Measurements from ENCODE around the gene MPIG6B.

The MPIG6B gene

DNA sequence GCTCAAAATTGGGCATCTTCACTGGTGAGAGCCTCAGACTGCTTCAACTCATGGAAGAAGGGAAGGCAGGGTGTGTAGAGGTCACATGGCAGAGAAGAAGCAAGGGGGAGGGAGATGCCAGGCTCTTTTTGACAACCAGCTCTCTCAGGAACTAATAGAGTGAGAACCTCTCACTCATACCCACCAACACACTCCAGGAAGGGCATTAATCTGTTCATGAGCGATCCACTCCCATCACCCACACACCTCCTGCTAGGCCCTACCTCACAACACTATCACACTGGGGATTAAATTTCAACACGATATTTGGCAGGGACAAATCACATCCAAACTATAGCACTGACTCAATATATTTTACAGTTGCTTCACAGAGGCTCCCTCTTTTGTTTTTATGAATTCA lies 18.6 kb downstream of the MPIG6B start:
- ATAC-seq (ENCODE audit: insufficient read depth, low read depth), result no peak
- Histone ChIP-seq H3K9ac (ENCODE audit: low read depth, low read length) (peak overlapping the region; percentile 22), H3K79me2 (ENCODE audit: insufficient read depth, low read length) (peaks cover 36% of the 10 kb centered on the region), H3K36me3 (ENCODE audit: insufficient read depth, low read length) (peaks cover 46% of the 10 kb centered on the region), H2AFZ (ENCODE audit: low read depth, low read length) (no peak overlapping the region), H3K27ac (ENCODE audit: low read length) (peak overlapping the region; percentile 99; the same call in 1 of the 2 replicates), H3K4me2 (ENCODE audit: insufficient read depth, low read length) (peak overlapping the region; percentile 23), H3K27me3 (ENCODE audit: insufficient read depth, low read length, poor library complexity) (no peaks in the 10 kb centered on the region), H3K9me3 (ENCODE audit: insufficient read depth, low read length, severe bottlenecking) (no peaks in the 10 kb centered on the region), H3K4me3 (ENCODE audit: low read depth in 1 of 2, low read length in 2 of 2) (no peak overlapping the region), H4K20me1 (ENCODE audit: insufficient read depth, low read length) (no peaks in the 10 kb centered on the region), H3K4me1 (ENCODE audit: insufficient read depth, low read length) (peaks cover 45% of the 10 kb centered on the region)
- TF ChIP-seq, protein P1, sequence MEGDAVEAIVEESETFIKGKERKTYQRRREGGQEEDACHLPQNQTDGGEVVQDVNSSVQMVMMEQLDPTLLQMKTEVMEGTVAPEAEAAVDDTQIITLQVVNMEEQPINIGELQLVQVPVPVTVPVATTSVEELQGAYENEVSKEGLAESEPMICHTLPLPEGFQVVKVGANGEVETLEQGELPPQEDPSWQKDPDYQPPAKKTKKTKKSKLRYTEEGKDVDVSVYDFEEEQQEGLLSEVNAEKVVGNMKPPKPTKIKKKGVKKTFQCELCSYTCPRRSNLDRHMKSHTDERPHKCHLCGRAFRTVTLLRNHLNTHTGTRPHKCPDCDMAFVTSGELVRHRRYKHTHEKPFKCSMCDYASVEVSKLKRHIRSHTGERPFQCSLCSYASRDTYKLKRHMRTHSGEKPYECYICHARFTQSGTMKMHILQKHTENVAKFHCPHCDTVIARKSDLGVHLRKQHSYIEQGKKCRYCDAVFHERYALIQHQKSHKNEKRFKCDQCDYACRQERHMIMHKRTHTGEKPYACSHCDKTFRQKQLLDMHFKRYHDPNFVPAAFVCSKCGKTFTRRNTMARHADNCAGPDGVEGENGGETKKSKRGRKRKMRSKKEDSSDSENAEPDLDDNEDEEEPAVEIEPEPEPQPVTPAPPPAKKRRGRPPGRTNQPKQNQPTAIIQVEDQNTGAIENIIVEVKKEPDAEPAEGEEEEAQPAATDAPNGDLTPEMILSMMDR (IDR thresholded peaks at IDR 0.05; ENCODE audit: borderline replicate concordance, extremely low read depth, low read length, poor library complexity, severe bottlenecking), result no peak
- TF ChIP-seq EZH2 (IDR thresholded peaks at IDR 0.05; ENCODE audit: borderline replicate concordance, low read depth, low read length, severe bottlenecking), result no peak
- DNase-seq, result no peak

DNA sequence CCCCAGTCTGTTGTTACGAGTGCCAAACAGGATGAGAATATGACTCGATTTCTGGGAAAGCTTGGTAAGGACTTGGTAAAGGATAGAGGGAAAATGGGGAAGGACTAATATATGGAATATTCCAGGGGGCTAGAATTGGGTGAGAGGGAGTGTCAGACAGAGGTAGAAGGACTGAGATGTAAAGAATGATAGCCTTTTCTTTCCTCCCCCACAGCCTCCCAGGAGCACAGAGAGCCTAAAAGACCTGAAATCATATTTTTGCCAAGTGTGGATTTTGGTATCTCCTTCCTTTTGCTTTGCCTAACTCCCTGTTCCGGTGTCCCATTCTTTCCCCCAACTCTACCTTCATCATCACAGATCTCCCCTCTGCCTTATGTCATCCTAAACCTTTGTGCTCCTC lies 19.7 kb downstream of the MPIG6B start:
- TF ChIP-seq, protein P1 (IDR thresholded peaks at IDR 0.05; ENCODE audit: borderline replicate concordance, extremely low read depth, low read length, poor library complexity, severe bottlenecking), result no peak
- TF ChIP-seq EZH2 (IDR thresholded peaks at IDR 0.05; ENCODE audit: borderline replicate concordance, low read depth, low read length, severe bottlenecking), result no peak
- Histone ChIP-seq H4K20me1 (ENCODE audit: insufficient read depth, low read length) (peaks cover 6% of the 10 kb centered on the region; the same call in 1 of the 2 replicates), H3K4me2 (ENCODE audit: insufficient read depth, low read length) (no peak overlapping the region), H3K27me3 (ENCODE audit: insufficient read depth, low read length, poor library complexity) (no peaks in the 10 kb centered on the region), H3K27ac (ENCODE audit: low read length) (no peak overlapping the region), H3K9me3 (ENCODE audit: insufficient read depth, low read length, severe bottlenecking) (no peaks in the 10 kb centered on the region), H3K79me2 (ENCODE audit: insufficient read depth, low read length) (peaks cover 34% of the 10 kb centered on the region), H3K36me3 (ENCODE audit: insufficient read depth, low read length) (peaks cover 57% of the 10 kb centered on the region), H3K4me3 (ENCODE audit: low read depth in 1 of 2, low read length in 2 of 2) (no peak overlapping the region), H3K4me1 (ENCODE audit: insufficient read depth, low read length) (peaks cover 34% of the 10 kb centered on the region), H2AFZ (ENCODE audit: low read depth, low read length) (no peak overlapping the region), H3K9ac (ENCODE audit: low read depth, low read length) (no peak overlapping the region)
- ATAC-seq (ENCODE audit: insufficient read depth, low read depth), result no peak
- DNase-seq, result no peak

DNA sequence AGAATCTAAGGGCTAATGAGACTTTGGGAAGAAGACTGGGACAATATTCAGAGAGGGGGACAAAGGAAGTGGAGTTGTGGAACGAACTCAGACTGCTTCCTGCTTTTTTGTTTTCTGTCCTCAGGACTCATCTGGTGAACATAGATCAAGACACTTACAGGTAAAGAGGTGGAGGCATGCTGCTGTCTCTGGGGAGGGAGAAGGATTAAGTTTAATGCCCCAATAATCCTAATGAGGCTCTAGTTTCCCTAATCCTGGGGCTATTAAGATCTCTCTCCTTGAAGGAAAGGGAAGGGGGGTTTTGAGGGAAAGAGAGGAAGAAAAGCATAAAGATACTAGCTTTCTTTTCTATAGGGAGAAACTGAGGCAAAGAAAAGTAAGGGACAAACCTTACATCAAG lies 21.2 kb downstream of the MPIG6B start:
- no peak overlapping the region for H2AFZ ChIP-seq (ENCODE audit: low read depth, low read length)
- H3K27ac ChIP-seq (ENCODE audit: low read length), result no peak overlapping the region
- H3K36me3 ChIP-seq (ENCODE audit: insufficient read depth, low read length), result peaks cover 64% of the 10 kb centered on the region
- H3K4me3 ChIP-seq (ENCODE audit: low read depth in 1 of 2, low read length in 2 of 2), result no peak overlapping the region
- H3K4me1 ChIP-seq (ENCODE audit: insufficient read depth, low read length), result peaks cover 19% of the 10 kb centered on the region
- peaks cover 6% of the 10 kb centered on the region; the same call in 1 of the 2 replicates for H4K20me1 ChIP-seq (ENCODE audit: insufficient read depth, low read length)
- peaks cover 25% of the 10 kb centered on the region for H3K79me2 ChIP-seq (ENCODE audit: insufficient read depth, low read length)
- H3K27me3 ChIP-seq (ENCODE audit: insufficient read depth, low read length, poor library complexity), result no peaks in the 10 kb centered on the region
- H3K4me2 ChIP-seq (ENCODE audit: insufficient read depth, low read length), result no peak overlapping the region
- DNase-seq (no peak), ATAC-seq (ENCODE audit: insufficient read depth, low read depth) (no peak)
- TF ChIP-seq, protein P1 (IDR thresholded peaks at IDR 0.05; ENCODE audit: borderline replicate concordance, extremely low read depth, low read length, poor library complexity, severe bottlenecking), result no peak
- no peak for TF ChIP-seq EZH2 (IDR thresholded peaks at IDR 0.05; ENCODE audit: borderline replicate concordance, low read depth, low read length, severe bottlenecking)
- H3K9ac ChIP-seq (ENCODE audit: low read depth, low read length), result no peak overlapping the region
- no peaks in the 10 kb centered on the region for H3K9me3 ChIP-seq (ENCODE audit: insufficient read depth, low read length, severe bottlenecking)
